Hematopoietic multipotent progenitor cell treated with erythropoietin and hydrocortisone succinate and interleukin-3 and kit ligand, for 4 days (in vitro differentiated cells): ENCODE data around the gene SNX27.
"Not testable (repeated sequence)": the region's sequence is repeated elsewhere in the genome, so short reads cannot be mapped to it uniquely, and the experiment has no call there.

ENCODE experiments used
- DNase-seq: peaks from one replicate; pipeline ENCODE4 v3.0.0-alpha.2; 2015

Gene SNX27

GRCh38 chr1:151641229-151641628 lies 29.4 kb downstream of the SNX27 start:
- DNase-seq, result no peak

GRCh38 chr1:151643085-151643484 lies 31.2 kb downstream of the SNX27 start:
- not testable (repeated sequence) for DNase-seq

- DNase-seq, result no peak
Measured at GRCh38 chr1:151644001-151644400, 32.2 kb downstream of the SNX27 start.

- peak; percentile 61 for DNase-seq
Measured at GRCh38 chr1:151653397-151653796, 41.5 kb downstream of the SNX27 start.

GRCh38 chr1:151655371-151655770 lies 43.5 kb downstream of the SNX27 start:
- DNase-seq, result no peak

- DNase-seq, result peak; percentile 62
Measured at GRCh38 chr1:151661751-151662150, 49.9 kb downstream of the SNX27 start.

GRCh38 chr1:151668090-151668489 lies 56.2 kb downstream of the SNX27 start:
- peak; percentile 61 for DNase-seq

- not testable (repeated sequence) for DNase-seq
Measured at GRCh38 chr1:151670036-151670675, 58.3 kb downstream of the SNX27 start.

- DNase-seq, result no peak
Measured at GRCh38 chr1:151673407-151673806, 61.6 kb downstream of the SNX27 start.

- DNase-seq, result no peak
Measured at GRCh38 chr1:151680391-151680790, 68.5 kb downstream of the SNX27 start.

- no peak for DNase-seq
Measured at GRCh38 chr1:151680826-151681225, 69.0 kb downstream of the SNX27 start.

- no peak for DNase-seq
Measured at GRCh38 chr1:151681923-151682322, 70.1 kb downstream of the SNX27 start.

- not testable (repeated sequence) for DNase-seq
Measured at GRCh38 chr1:151682901-151683300, 71.1 kb downstream of the SNX27 start.

- DNase-seq, result no peak
Measured at GRCh38 chr1:151684128-151684527, 72.3 kb downstream of the SNX27 start.

GRCh38 chr1:151686561-151686960 lies 74.7 kb downstream of the SNX27 start:
- no peak for DNase-seq

- no peak for DNase-seq
Measured at GRCh38 chr1:151689494-151689893, 77.6 kb downstream of the SNX27 start.

- DNase-seq, result peak; percentile 37
Measured at GRCh38 chr1:151692226-151692625, 80.4 kb downstream of the SNX27 start.

- peak; percentile 64 for DNase-seq
Measured at GRCh38 chr1:151693057-151693651, 81.3 kb downstream of the SNX27 start.

GRCh38 chr1:151701515-151701914 lies 89.7 kb downstream of the SNX27 start:
- DNase-seq, result no peak

GRCh38 chr1:151702936-151703335 lies 91.1 kb downstream of the SNX27 start:
- no peak for DNase-seq

GRCh38 chr1:151703813-151704212 lies 92.0 kb downstream of the SNX27 start:
- DNase-seq, result no peak

- no peak for DNase-seq
Measured at GRCh38 chr1:151704246-151704645, 92.4 kb downstream of the SNX27 start.

- no peak for DNase-seq
Measured at GRCh38 chr1:151705146-151705545, 93.3 kb downstream of the SNX27 start.

- DNase-seq, result no peak
Measured at GRCh38 chr1:151705753-151706463, 94.1 kb downstream of the SNX27 start.
